NK-92 treated with Interleukin-12 subunit alpha and Interleukin-12 subunit beta, amount 100 ng/mL, for 24 hours (cell line): Measurements from ENCODE around the gene ACOT9.
"Not testable (repeated sequence)": the region's sequence is repeated elsewhere in the genome, so short reads cannot be mapped to it uniquely, and the experiment has no call there.

Source experiments
- DNase-seq: peaks from one replicate; lab custom pipeline; 2025; lab: John Stamatoyannopoulos, UW

The ACOT9 gene

GRCh38 chrX:23694606-23695005 lies 48.5 kb downstream of the ACOT9 start:
- DNase-seq: peak; percentile 1

- DNase-seq: no peak
Measured at GRCh38 chrX:23692166-23692565, 50.9 kb downstream of the ACOT9 start.

- not testable (repeated sequence) for DNase-seq
Measured at GRCh38 chrX:23676486-23676885, 66.6 kb downstream of the ACOT9 start.

- DNase-seq: no peak
Measured at GRCh38 chrX:23673108-23673507, 70.0 kb downstream of the ACOT9 start.

GRCh38 chrX:23670528-23670927 lies 72.5 kb downstream of the ACOT9 start:
- DNase-seq: no peak

GRCh38 chrX:23668335-23668734 lies 74.7 kb downstream of the ACOT9 start:
- no peak for DNase-seq

GRCh38 chrX:23667239-23668177 lies 75.6 kb downstream of the ACOT9 start, which contains the start of gene PRDX4:
Gene PRDX4 (plus strand): TSS chrX:23667493. CDS start chrX:23667571, 78 bp downstream.
- DNase-seq: peak; percentile 77

GRCh38 chrX:23666282-23666681 lies 76.8 kb downstream of the ACOT9 start:
- DNase-seq: no peak

GRCh38 chrX:23664496-23664895 lies 78.6 kb downstream of the ACOT9 start:
- DNase-seq: no peak

GRCh38 chrX:23662853-23663252 lies 80.2 kb downstream of the ACOT9 start:
- no peak for DNase-seq

- no peak for DNase-seq
Measured at GRCh38 chrX:23662187-23662586, 80.9 kb downstream of the ACOT9 start.

- DNase-seq: no peak
Measured at GRCh38 chrX:23661671-23662070, 81.4 kb downstream of the ACOT9 start.

- DNase-seq: no peak
Measured at GRCh38 chrX:23660766-23661132, 82.3 kb downstream of the ACOT9 start.

GRCh38 chrX:23660083-23660765 lies 82.9 kb downstream of the ACOT9 start:
- DNase-seq: not testable (repeated sequence)

- no peak for DNase-seq
Measured at GRCh38 chrX:23659339-23659738, 83.7 kb downstream of the ACOT9 start.

GRCh38 chrX:23656684-23657083 lies 86.4 kb downstream of the ACOT9 start:
- no peak for DNase-seq

- no peak for DNase-seq
Measured at GRCh38 chrX:23656091-23656490, 87.0 kb downstream of the ACOT9 start.
